Fibroblast of lung (primary cell): Measurements from ENCODE around the gene RNF157. TPM values are rescaled to one million over a fixed set of nuclear protein-coding genes. Genes with fewer than 3 reads are reported as not detected.
A peak's percentile ranks its signal among the peaks of the same experiment; 100 is the strongest.

ENCODE experiments used
- DNase-seq, 2 donors: peaks; one replicate each; pipeline versions ENCODE4 v3.0.0 to v3.0.0-alpha.2; 2010; ENCODE audit warnings: low read depth in 2 of 2
- H2AFZ ChIP-seq: 2 replicates; pipeline ENCODE4 v1.5.1; 2012; ENCODE audit warnings: low read length, control low read depth, inconsistent platforms
- H3K27ac ChIP-seq: 2 replicates; pipeline ENCODE4 v1.5.1; 2011; ENCODE audit warnings: low read length, control low read depth; ENCODE audit not compliant: insufficient read depth
- H3K27me3 ChIP-seq: 2 replicates; pipeline ENCODE4 v1.5.1; 2011; ENCODE audit warnings: mild to moderate bottlenecking, low read length; ENCODE audit not compliant: control insufficient read depth, insufficient read depth
- H3K36me3 ChIP-seq: 2 replicates; pipeline ENCODE4 v1.5.1; 2011; ENCODE audit warnings: low read length; ENCODE audit not compliant: control insufficient read depth, insufficient read depth
- H3K4me1 ChIP-seq: 2 replicates; pipeline ENCODE4 v1.5.1; 2011; ENCODE audit warnings: low read length; ENCODE audit not compliant: control insufficient read depth, insufficient read depth; ENCODE audit errors: extremely low read depth
- H3K4me2 ChIP-seq: 2 replicates; pipeline ENCODE4 v1.5.1; 2011; ENCODE audit warnings: low read length, control low read depth; ENCODE audit not compliant: insufficient read depth; ENCODE audit errors: extremely low read depth
- H3K4me3 ChIP-seq, 4 experiments: fragments of 200-600 bp in 1 of 4; sonication (generic) in 1 of 4; replicated peaks in 1 of 4; 2 replicates each; pipeline ENCODE4 v1.5.1; 2011 to 2016; ENCODE audit warnings: low read length in 4 of 4, low read depth in 3 of 4, mild to moderate bottlenecking in 3 of 4, control low read depth in 2 of 4, inconsistent platforms in 1 of 4, mixed read lengths in 1 of 4; ENCODE audit not compliant: insufficient read depth in 1 of 4; ENCODE audit errors: control extremely low read depth in 1 of 4
- H3K79me2 ChIP-seq: 2 replicates; pipeline ENCODE4 v1.5.1; 2012; ENCODE audit warnings: mild to moderate bottlenecking, low read length, inconsistent platforms; ENCODE audit not compliant: control insufficient read depth, insufficient read depth
- H3K9ac ChIP-seq: 2 replicates; pipeline ENCODE4 v1.5.1; 2011; ENCODE audit warnings: mild to moderate bottlenecking, low read length, control low read depth; ENCODE audit not compliant: insufficient read depth
- H3K9me3 ChIP-seq: 2 replicates; pipeline ENCODE4 v1.5.1; 2012; ENCODE audit warnings: low read depth, low read length; ENCODE audit not compliant: control insufficient read depth, insufficient read depth
- H4K20me1 ChIP-seq: 2 replicates; pipeline ENCODE4 v1.5.1; 2011; ENCODE audit warnings: low read length; ENCODE audit not compliant: control insufficient read depth, insufficient read depth; ENCODE audit errors: extremely low read depth
- CTCF ChIP-seq, 2 donors: IDR thresholded peaks in 1 of 2; conservative IDR thresholded peaks in 1 of 2; 1 replicate in 1 of 2; 2 replicates in 1 of 2; pipeline ENCODE4 v1.5.1; 2011 to 2012; ENCODE audit warnings: low read length in 2 of 2, control low read depth in 1 of 2, inconsistent platforms in 1 of 2, low read depth in 1 of 2, mild to moderate bottlenecking in 1 of 2
- EZH2 ChIP-seq: IDR thresholded peaks from 2 replicates; pipeline ENCODE4 v1.5.1; 2012; ENCODE audit warnings: low read length, control low read depth, mild to moderate bottlenecking; ENCODE audit errors: missing control alignments
- polyA plus RNA-seq, 2 donors: library from polyadenylated mRNA; depleted of rRNA in 1 of 2; stranded (reverse) in 1 of 2; unstranded in 1 of 2; fragments of >200 nt; gene quantifications; 2 replicates each; pipeline ENCODE4 v1.2.1, GENCODE V29; 2011 to 2012; ENCODE audit warnings: missing spikeins in 1 of 2
- total RNA-seq: library from RNA; depleted of rRNA; stranded (reverse); fragments of >200 nt; gene quantifications from 2 replicates; pipeline ENCODE4 v1.2.1, GENCODE V29; 2014

The RNF157 gene
- total and polyA plus RNA-seq, 2 donors (not counting 1 experiment from before 2014, with no cell fraction given), result 2.0 to 3.1 TPM

- no peak for TF ChIP-seq CTCF (conservative IDR thresholded peaks at IDR 0.05 in 1 of 2, IDR thresholded peaks at IDR 0.05 in 1 of 2; ENCODE audit: low read depth in 1 of 2, low read length in 2 of 2)
- TF ChIP-seq EZH2, result no peak
- Histone ChIP-seq H3K27ac (no peak overlapping the region), H3K79me2 (no peaks in the 10 kb centered on the region), H3K4me1 (no peaks in the 10 kb centered on the region), H2AFZ (no peak overlapping the region), H3K4me3 (no peak overlapping the region), H4K20me1 (no peaks in the 10 kb centered on the region), H3K4me2 (no peak overlapping the region), H3K36me3 (no peaks in the 10 kb centered on the region), H3K27me3 (peaks cover 5% of the 10 kb centered on the region), H3K9me3 (no peaks in the 10 kb centered on the region), H3K9ac (no peak overlapping the region)
- DNase-seq, result no peak
These were observed 120.6 kb downstream of the RNF157 start for GRCh38 chr17:76119409-76120371.

- no peak for DNase-seq
- H3K27me3 ChIP-seq, result no peaks in the 10 kb centered on the region
- no peak overlapping the region for H3K4me2 ChIP-seq
- no peaks in the 10 kb centered on the region for H4K20me1 ChIP-seq
- H3K36me3 ChIP-seq, result no peaks in the 10 kb centered on the region
- TF ChIP-seq CTCF (conservative IDR thresholded peaks at IDR 0.05 in 1 of 2, IDR thresholded peaks at IDR 0.05 in 1 of 2; ENCODE audit: low read depth in 1 of 2, low read length in 2 of 2) (no peak), EZH2 (no peak)
- no peaks in the 10 kb centered on the region for H3K9me3 ChIP-seq
- no peak overlapping the region for H3K27ac ChIP-seq
- H3K79me2 ChIP-seq, result no peaks in the 10 kb centered on the region
- no peak overlapping the region for H3K4me3 ChIP-seq
- H3K9ac ChIP-seq, result no peak overlapping the region
- H2AFZ ChIP-seq, result no peak overlapping the region
- no peaks in the 10 kb centered on the region for H3K4me1 ChIP-seq
These were observed 125.0 kb downstream of the RNF157 start for GRCh38 chr17:76115138-76115754.

GRCh38 chr17:76111956-76112355, 128.3 kb downstream of the RNF157 start:
- no peak overlapping the region for H3K27ac ChIP-seq
- no peak for TF ChIP-seq CTCF (conservative IDR thresholded peaks at IDR 0.05 in 1 of 2, IDR thresholded peaks at IDR 0.05 in 1 of 2; ENCODE audit: low read depth in 1 of 2, low read length in 2 of 2)
- TF ChIP-seq EZH2, result no peak
- no peaks in the 10 kb centered on the region for H3K9me3 ChIP-seq
- H3K9ac ChIP-seq, result no peak overlapping the region
- no peaks in the 10 kb centered on the region for H3K4me1 ChIP-seq
- H3K27me3 ChIP-seq, result no peaks in the 10 kb centered on the region
- DNase-seq, result peak in 1 of 2 donors; percentile 34
- H2AFZ ChIP-seq, result no peak overlapping the region
- H4K20me1 ChIP-seq, result no peaks in the 10 kb centered on the region
- H3K4me3 ChIP-seq, result no peak overlapping the region
- H3K79me2 ChIP-seq, result no peaks in the 10 kb centered on the region
- H3K36me3 ChIP-seq, result no peaks in the 10 kb centered on the region
- H3K4me2 ChIP-seq, result no peak overlapping the region
